H1 (cell line): ENCODE data around the gene CLMP. TPM values are rescaled to one million over a fixed set of nuclear protein-coding genes. Genes with fewer than 3 reads are reported as not detected.

Experiments
- CTBP2 ChIP-seq: IDR thresholded peaks from 2 replicates; pipeline ENCODE4 v1.7.0; 2011; ENCODE audit warnings: borderline replicate concordance, mild to moderate bottlenecking, moderate library complexity, mixed read lengths, low read length; ENCODE audit not compliant: insufficient read depth, insufficient read length
- PHF8 ChIP-seq: fragments of 200-600 bp; sonication (generic); conservative IDR thresholded peaks from 2 replicates; pipeline ENCODE4 v1.7.1; 2012; ENCODE audit warnings: low read depth, mild to moderate bottlenecking, inconsistent platforms, low read length, moderate library complexity
- polyA plus RNA-seq, 7 experiments: library from polyadenylated mRNA; depleted of rRNA in 3 of 7; stranded (reverse) in 5 of 7; unstranded in 2 of 7; fragments of >200 nt in 5 of 7; fragments of 200-250 nt in 2 of 7; gene quantifications; 1 replicate in 5 of 7; 2 replicates in 1 of 7; 4 replicates in 1 of 7; pipeline versions ENCODE4 v1.2.1 to v1.2.3, GENCODE V29; 2011 to 2013; ENCODE audit warnings: missing spikeins in 2 of 7, mixed read lengths in 2 of 7
- total RNA-seq: library from RNA; stranded (reverse); fragmentation: NEBNext Ultra II Directional; extraction: Animal tissue kit (Norgen Biotek cat#: 25700); gene quantifications from 2 replicates; pipeline ENCODE4 v1.2.1, GENCODE V29; 2021

Gene CLMP
- total and polyA plus RNA-seq, 2 of the 8 experiments (the other 6 are each of a cell fraction or from before 2014, with no cell fraction given) = 9.9 to 24.1 TPM

- TF ChIP-seq PHF8 (no peak), CTBP2 (no peak)
Observed at GRCh38 chr11:123082977-123083376, 112.1 kb downstream of the CLMP start (continued).
